Measurements from ENCODE around the gene TMX1.
"Not testable (repeated sequence)": the region's sequence is repeated elsewhere in the genome, so short reads cannot be mapped to it uniquely, and the experiment has no call there.

TMX1 gene

DNA sequence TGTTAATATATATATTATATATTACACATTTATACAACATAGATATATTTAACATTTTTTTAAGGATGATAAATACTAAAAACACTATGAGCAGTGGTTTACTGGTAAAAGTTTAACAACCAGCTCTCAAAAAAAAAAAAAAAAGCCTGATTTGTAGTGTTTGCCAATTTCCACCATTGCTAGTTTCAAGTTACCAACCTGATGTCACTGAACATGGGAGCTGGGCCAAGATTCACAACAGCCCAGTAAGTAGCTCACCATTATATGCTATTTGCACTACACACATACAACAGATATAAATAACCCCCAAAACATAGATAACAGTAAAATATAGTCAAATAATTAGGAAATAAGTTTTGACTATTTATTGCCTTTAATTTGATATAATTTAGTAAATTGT lies 28.9 kb upstream of the TMX1 start:
- Histone ChIP-seq H3K36me3 (ENCODE audit: control insufficient read depth, insufficient read depth, low read length) (no peaks in the 10 kb centered on the region), H3K4me3 (ENCODE audit: low read depth, low read length) (no peak overlapping the region), H3K9me3 (ENCODE audit: control insufficient read depth, insufficient read depth, low read length) (no peaks in the 10 kb centered on the region), H3K4me1 (ENCODE audit: control insufficient read depth, insufficient read depth, low read length) (no peaks in the 10 kb centered on the region), H3K27ac (ENCODE audit: low read depth, low read length) (no peak overlapping the region), H3K27me3 (ENCODE audit: control insufficient read depth, insufficient read depth, low read length) (no peaks in the 10 kb centered on the region), H3K9ac (ENCODE audit: low read depth, low read length) (no peak overlapping the region)

- Histone ChIP-seq H3K9ac (ENCODE audit: low read depth, low read length) (no peak overlapping the region), H3K9me3 (ENCODE audit: control insufficient read depth, insufficient read depth, low read length) (peaks cover 3% of the 10 kb centered on the region; the same call in 1 of the 2 replicates), H3K27ac (ENCODE audit: low read depth, low read length) (no peak overlapping the region), H3K36me3 (ENCODE audit: control insufficient read depth, insufficient read depth, low read length) (no peaks in the 10 kb centered on the region), H3K27me3 (ENCODE audit: control insufficient read depth, insufficient read depth, low read length) (no peaks in the 10 kb centered on the region), H3K4me1 (ENCODE audit: control insufficient read depth, insufficient read depth, low read length) (no peaks in the 10 kb centered on the region), H3K4me3 (ENCODE audit: low read depth, low read length) (no peak overlapping the region)
Observed at GRCh38 chr14:51216602-51217001, 23.4 kb upstream of the TMX1 start.

DNA sequence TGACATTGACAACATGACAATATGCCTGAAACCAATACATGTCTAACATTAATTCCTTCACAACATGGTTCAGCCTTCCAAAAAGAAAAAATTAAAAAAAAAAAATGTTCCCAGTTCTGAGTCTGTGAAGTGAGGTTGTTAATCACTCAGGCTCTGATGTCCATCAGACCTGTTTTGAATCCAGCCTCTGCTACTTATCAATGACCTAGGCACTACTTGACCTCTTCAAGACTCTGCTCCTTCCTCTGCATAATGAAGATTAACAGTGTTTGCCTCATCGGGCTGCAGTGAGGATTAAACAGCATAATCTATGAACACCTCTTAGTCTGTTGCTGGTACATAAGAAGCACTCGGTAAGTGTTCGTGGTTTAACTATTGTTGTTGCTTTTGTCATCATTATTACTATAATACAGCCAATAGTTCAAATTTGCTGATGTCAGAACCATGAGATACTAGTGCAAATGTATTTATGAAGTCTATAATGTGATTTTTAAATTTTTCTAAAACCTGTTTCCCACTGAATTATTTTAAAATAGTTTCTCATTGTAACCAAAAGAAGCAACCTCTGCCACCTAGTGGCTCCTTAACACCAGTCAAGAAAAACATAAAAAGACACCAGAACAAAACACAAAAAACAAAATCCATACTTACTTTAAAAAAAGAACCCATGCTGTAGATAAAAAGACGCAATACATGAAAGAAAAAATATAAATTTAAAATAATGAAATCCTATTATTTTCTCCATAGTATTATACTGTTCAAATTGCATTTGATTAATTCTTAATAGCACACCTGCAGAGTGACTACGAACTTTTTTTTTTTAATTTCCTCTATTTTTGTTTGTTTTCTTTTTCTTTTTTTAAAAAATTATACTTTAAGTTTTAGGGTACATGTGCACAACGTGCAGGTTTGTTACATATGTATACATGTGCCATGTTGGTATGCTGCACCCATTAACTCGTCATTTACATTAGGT lies 20.3 kb upstream of the TMX1 start:
- Histone ChIP-seq H3K9me3 (ENCODE audit: control insufficient read depth, insufficient read depth, low read length) (peaks cover 14% of the 10 kb centered on the region), H3K27me3 (ENCODE audit: control insufficient read depth, insufficient read depth, low read length) (no peaks in the 10 kb centered on the region), H3K36me3 (ENCODE audit: control insufficient read depth, insufficient read depth, low read length) (no peaks in the 10 kb centered on the region), H3K4me3 (ENCODE audit: low read depth, low read length) (no peak overlapping the region), H3K4me1 (ENCODE audit: control insufficient read depth, insufficient read depth, low read length) (no peaks in the 10 kb centered on the region), H3K27ac (ENCODE audit: low read depth, low read length) (no peak overlapping the region), H3K9ac (ENCODE audit: low read depth, low read length) (no peak overlapping the region)

DNA sequence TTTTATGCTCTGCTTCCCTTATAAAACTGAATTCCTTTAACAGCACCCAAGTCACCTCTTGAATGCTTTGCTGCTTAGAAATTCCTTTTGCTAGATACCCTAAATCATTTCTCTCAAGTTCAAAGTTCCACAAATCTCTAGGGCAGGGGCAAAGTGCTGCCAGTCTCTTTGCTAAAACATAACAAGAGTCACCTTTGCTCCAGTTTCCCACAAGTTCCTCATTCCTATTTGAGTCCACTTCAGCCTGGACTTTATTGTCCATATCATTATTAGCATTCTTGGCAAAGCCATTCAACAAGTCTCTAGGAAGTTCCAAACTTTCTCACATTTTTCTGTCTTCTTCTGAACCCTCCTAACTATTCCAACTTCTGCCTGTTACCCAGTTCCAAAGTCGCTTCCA lies 16.6 kb upstream of the TMX1 start:
- H3K4me1 ChIP-seq (ENCODE audit: control insufficient read depth, insufficient read depth, low read length); H3K27ac ChIP-seq (ENCODE audit: low read depth, low read length); H3K36me3 ChIP-seq (ENCODE audit: control insufficient read depth, insufficient read depth, low read length); H3K27me3 ChIP-seq (ENCODE audit: control insufficient read depth, insufficient read depth, low read length); H3K9ac ChIP-seq (ENCODE audit: low read depth, low read length); H3K4me3 ChIP-seq (ENCODE audit: low read depth, low read length): not testable (repeated sequence)
- H3K9me3 ChIP-seq (ENCODE audit: control insufficient read depth, insufficient read depth, low read length) = peaks cover 14% of the 10 kb centered on the region

GRCh38 chr14:51224551-51224950 lies 15.5 kb upstream of the TMX1 start:
- H3K27ac ChIP-seq (ENCODE audit: low read depth, low read length) = no peak overlapping the region
- no peak overlapping the region for H3K4me3 ChIP-seq (ENCODE audit: low read depth, low read length)
- no peaks in the 10 kb centered on the region for H3K27me3 ChIP-seq (ENCODE audit: control insufficient read depth, insufficient read depth, low read length)
- no peak overlapping the region for H3K9ac ChIP-seq (ENCODE audit: low read depth, low read length)
- H3K4me1 ChIP-seq (ENCODE audit: control insufficient read depth, insufficient read depth, low read length) = no peaks in the 10 kb centered on the region
- H3K36me3 ChIP-seq (ENCODE audit: control insufficient read depth, insufficient read depth, low read length) = no peaks in the 10 kb centered on the region
- H3K9me3 ChIP-seq (ENCODE audit: control insufficient read depth, insufficient read depth, low read length) = peaks cover 14% of the 10 kb centered on the region

- H3K36me3 ChIP-seq (ENCODE audit: control insufficient read depth, insufficient read depth, low read length) = no peaks in the 10 kb centered on the region
- H3K9me3 ChIP-seq (ENCODE audit: control insufficient read depth, insufficient read depth, low read length) = peaks cover 14% of the 10 kb centered on the region
- H3K4me3 ChIP-seq (ENCODE audit: low read depth, low read length) = no peak overlapping the region
- H3K27me3 ChIP-seq (ENCODE audit: control insufficient read depth, insufficient read depth, low read length) = no peaks in the 10 kb centered on the region
- no peak overlapping the region for H3K9ac ChIP-seq (ENCODE audit: low read depth, low read length)
- H3K4me1 ChIP-seq (ENCODE audit: control insufficient read depth, insufficient read depth, low read length) = no peaks in the 10 kb centered on the region
- H3K27ac ChIP-seq (ENCODE audit: low read depth, low read length) = no peak overlapping the region
Observed at GRCh38 chr14:51225751-51226150, 14.3 kb upstream of the TMX1 start.

GRCh38 chr14:51228391-51228790 lies 11.7 kb upstream of the TMX1 start:
- no peaks in the 10 kb centered on the region for H3K36me3 ChIP-seq (ENCODE audit: control insufficient read depth, insufficient read depth, low read length)
- no peaks in the 10 kb centered on the region for H3K4me1 ChIP-seq (ENCODE audit: control insufficient read depth, insufficient read depth, low read length)
- H3K27ac ChIP-seq (ENCODE audit: low read depth, low read length) = no peak overlapping the region
- H3K27me3 ChIP-seq (ENCODE audit: control insufficient read depth, insufficient read depth, low read length) = no peaks in the 10 kb centered on the region
- no peak overlapping the region for H3K4me3 ChIP-seq (ENCODE audit: low read depth, low read length)
- no peaks in the 10 kb centered on the region for H3K9me3 ChIP-seq (ENCODE audit: control insufficient read depth, insufficient read depth, low read length)
- no peak overlapping the region for H3K9ac ChIP-seq (ENCODE audit: low read depth, low read length)

DNA sequence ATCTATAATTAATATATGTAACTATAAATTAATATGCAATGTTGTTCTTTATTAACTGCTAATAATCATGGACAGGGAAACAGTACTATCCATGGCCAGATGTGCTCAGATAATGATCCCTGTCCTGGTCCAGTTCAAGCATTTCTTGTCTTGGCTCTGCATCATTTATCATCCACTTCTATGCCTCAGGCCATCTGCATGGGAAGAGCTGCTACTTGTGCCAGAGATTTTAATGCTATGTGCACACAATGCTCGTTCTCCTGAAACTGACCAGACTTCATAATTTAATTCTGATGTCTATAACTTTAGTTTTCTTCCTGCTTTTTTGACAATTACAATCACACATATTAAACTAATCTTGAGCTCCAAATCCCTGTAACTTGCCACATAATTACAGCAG lies 11.2 kb upstream of the TMX1 start:
- no peaks in the 10 kb centered on the region for H3K9me3 ChIP-seq (ENCODE audit: control insufficient read depth, insufficient read depth, low read length)
- no peaks in the 10 kb centered on the region for H3K36me3 ChIP-seq (ENCODE audit: control insufficient read depth, insufficient read depth, low read length)
- no peaks in the 10 kb centered on the region for H3K4me1 ChIP-seq (ENCODE audit: control insufficient read depth, insufficient read depth, low read length)
- no peaks in the 10 kb centered on the region for H3K27me3 ChIP-seq (ENCODE audit: control insufficient read depth, insufficient read depth, low read length)
- H3K27ac ChIP-seq (ENCODE audit: low read depth, low read length) = no peak overlapping the region
- H3K9ac ChIP-seq (ENCODE audit: low read depth, low read length) = no peak overlapping the region
- H3K4me3 ChIP-seq (ENCODE audit: low read depth, low read length) = no peak overlapping the region

GRCh38 chr14:51236314-51236713 lies 3.7 kb upstream of the TMX1 start:
- Histone ChIP-seq H3K4me3 (ENCODE audit: low read depth, low read length) (no peak overlapping the region), H3K9ac (ENCODE audit: low read depth, low read length) (no peak overlapping the region), H3K27me3 (ENCODE audit: control insufficient read depth, insufficient read depth, low read length) (no peaks in the 10 kb centered on the region), H3K4me1 (ENCODE audit: control insufficient read depth, insufficient read depth, low read length) (peaks cover 6% of the 10 kb centered on the region; the same call in 1 of the 2 replicates), H3K27ac (ENCODE audit: low read depth, low read length) (no peak overlapping the region), H3K9me3 (ENCODE audit: control insufficient read depth, insufficient read depth, low read length) (no peaks in the 10 kb centered on the region), H3K36me3 (ENCODE audit: control insufficient read depth, insufficient read depth, low read length) (no peaks in the 10 kb centered on the region)

DNA sequence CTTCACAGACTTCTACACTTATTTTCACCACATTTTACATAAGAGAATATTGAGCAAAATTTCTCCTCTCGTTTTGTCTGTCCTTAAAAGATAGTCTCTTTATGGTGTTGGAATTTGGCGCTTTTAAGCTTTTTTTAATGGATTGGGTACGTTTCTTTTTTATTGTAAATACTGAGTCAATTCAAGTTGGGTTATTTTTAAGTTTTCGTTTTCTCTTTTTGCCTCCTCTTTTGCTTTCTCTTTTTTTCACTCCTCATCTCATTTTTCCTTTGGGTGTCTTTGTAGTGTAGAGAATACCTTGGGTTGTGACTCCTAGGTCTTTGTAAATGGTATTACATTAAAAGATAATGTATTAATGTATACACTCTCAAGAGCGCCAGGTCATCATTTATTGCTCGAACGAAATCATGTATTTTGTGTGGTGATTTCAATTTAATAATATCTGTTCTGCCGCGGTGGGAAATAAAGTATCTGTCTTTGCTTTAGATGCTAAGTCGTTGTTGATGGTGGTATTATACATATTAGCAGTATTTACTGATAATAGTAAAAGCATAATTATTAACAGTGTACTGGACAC lies 845 bp downstream of the TMX1 start:
- H3K9me3 ChIP-seq (ENCODE audit: control insufficient read depth, insufficient read depth, low read length) = no peaks in the 10 kb centered on the region
- peaks cover 21% of the 10 kb centered on the region for H3K36me3 ChIP-seq (ENCODE audit: control insufficient read depth, insufficient read depth, low read length)
- H3K4me3 ChIP-seq (ENCODE audit: low read depth, low read length) = peak overlapping the region; percentile 99
- H3K4me1 ChIP-seq (ENCODE audit: control insufficient read depth, insufficient read depth, low read length) = peaks cover 41% of the 10 kb centered on the region
- H3K27ac ChIP-seq (ENCODE audit: low read depth, low read length) = peak overlapping the region; percentile 97
- peak overlapping the region; percentile 97 for H3K9ac ChIP-seq (ENCODE audit: low read depth, low read length)
- no peaks in the 10 kb centered on the region for H3K27me3 ChIP-seq (ENCODE audit: control insufficient read depth, insufficient read depth, low read length)
